HEK293T (cell line): ENCODE measurements around the gene APOBEC3F.

ENCODE experiments used
- ARNT ChIP-seq: fragments of 450-650 bp; IDR thresholded peaks from 2 replicates; pipeline ENCODE4 v1.6.1; 2017; ENCODE audit warnings: mild to moderate bottlenecking
- BHLHE40 ChIP-seq: fragments of 450-650 bp; IDR thresholded peaks from 2 replicates; pipeline ENCODE4 v1.6.1; 2016; ENCODE audit warnings: mild to moderate bottlenecking, moderate library complexity, borderline replicate concordance
- CTBP1 ChIP-seq: fragments of 450-650 bp; IDR thresholded peaks from 2 replicates; pipeline ENCODE4 v1.6.1; 2016; ENCODE audit warnings: borderline replicate concordance
- ELF4 ChIP-seq: fragments of 450-650 bp; IDR thresholded peaks from 2 replicates; pipeline ENCODE4 v1.6.1; 2017; ENCODE audit warnings: antibody characterized with exemption
- FOXK2 ChIP-seq: fragments of 450-650 bp; IDR thresholded peaks from 2 replicates; pipeline ENCODE4 v1.6.1; 2016; ENCODE audit warnings: mild to moderate bottlenecking
- FOXM1 ChIP-seq: fragments of 450-650 bp; IDR thresholded peaks from 2 replicates; pipeline ENCODE4 v1.6.1; 2017; ENCODE audit warnings: mild to moderate bottlenecking, borderline replicate concordance
- L3MBTL2 ChIP-seq: fragments of 450-650 bp; conservative IDR thresholded peaks from 2 replicates; pipeline ENCODE4 v1.6.1; 2016; ENCODE audit warnings: mild to moderate bottlenecking
- NFRKB ChIP-seq: fragments of 450-650 bp; IDR thresholded peaks from 2 replicates; pipeline ENCODE4 v1.6.1; 2016; ENCODE audit warnings: mild to moderate bottlenecking, moderate library complexity
- SP1 ChIP-seq: fragments of 450-650 bp; IDR thresholded peaks from 2 replicates; pipeline ENCODE4 v1.6.1; 2017
- SUZ12 ChIP-seq: fragments of 450-650 bp; IDR thresholded peaks from 2 replicates; pipeline ENCODE4 v1.6.1; 2016; ENCODE audit warnings: mild to moderate bottlenecking
- ZNF384 ChIP-seq: fragments of 450-650 bp; IDR thresholded peaks from 2 replicates; pipeline ENCODE4 v1.6.1; 2016

- TF ChIP-seq L3MBTL2 (no peak), ELF4 (no peak), BHLHE40 (no peak), SP1 (no peak), ZNF384 (no peak), SUZ12 (no peak), FOXM1 (no peak), FOXK2 (no peak), ARNT (no peak), NFRKB (no peak), CTBP1 (no peak)
Observed at GRCh38 chr22:39097098-39098020, 56.7 kb downstream of the APOBEC3F start, which contains the start of gene APOBEC3H.
